GM15510 (cell line): ENCODE measurements around the gene CAPS.

Source experiments
- POLR2A ChIP-seq: IDR thresholded peaks from 3 replicates; pipeline ENCODE4 v1.6.1; 2011; ENCODE audit warnings: borderline replicate concordance; ENCODE audit not compliant: insufficient read length; ENCODE audit errors: extremely low read depth

CAPS gene

DNA sequence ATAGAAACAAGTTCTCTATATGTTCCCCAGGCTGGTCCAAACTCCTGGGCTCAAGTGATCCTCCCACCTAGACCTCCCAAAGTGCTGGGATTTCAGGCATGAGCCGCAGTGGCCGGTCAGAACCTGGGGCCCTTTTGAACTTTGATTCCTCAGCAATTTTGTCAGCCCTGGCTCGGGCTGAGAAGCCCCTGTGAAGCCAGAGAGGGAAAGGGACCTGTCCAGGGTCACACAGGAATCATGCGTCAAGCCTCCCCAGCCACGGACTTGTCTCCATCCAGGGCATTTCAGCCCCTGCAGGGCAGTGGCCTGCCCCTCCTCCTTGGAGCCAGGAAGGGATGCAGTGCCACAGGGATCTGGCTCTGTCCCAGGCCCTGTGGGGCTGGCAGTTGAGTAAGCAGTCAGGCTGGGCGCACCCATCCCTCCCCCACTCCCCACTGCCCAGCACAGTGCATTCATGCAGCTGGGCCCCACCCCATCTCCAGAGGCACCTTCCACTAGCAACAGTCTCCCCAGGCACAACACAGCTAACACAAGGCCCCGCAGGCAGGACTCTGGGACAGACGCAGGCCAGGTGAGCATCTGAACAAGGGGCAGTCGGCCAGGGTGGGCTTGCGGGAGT is at the start of gene CAPS:
CAPS (plus strand) TSS at position 516 of the 619 bp plus-strand sequence. CDS start 153 bp downstream, outside the sequence.
- TF ChIP-seq POLR2A: no peak

DNA sequence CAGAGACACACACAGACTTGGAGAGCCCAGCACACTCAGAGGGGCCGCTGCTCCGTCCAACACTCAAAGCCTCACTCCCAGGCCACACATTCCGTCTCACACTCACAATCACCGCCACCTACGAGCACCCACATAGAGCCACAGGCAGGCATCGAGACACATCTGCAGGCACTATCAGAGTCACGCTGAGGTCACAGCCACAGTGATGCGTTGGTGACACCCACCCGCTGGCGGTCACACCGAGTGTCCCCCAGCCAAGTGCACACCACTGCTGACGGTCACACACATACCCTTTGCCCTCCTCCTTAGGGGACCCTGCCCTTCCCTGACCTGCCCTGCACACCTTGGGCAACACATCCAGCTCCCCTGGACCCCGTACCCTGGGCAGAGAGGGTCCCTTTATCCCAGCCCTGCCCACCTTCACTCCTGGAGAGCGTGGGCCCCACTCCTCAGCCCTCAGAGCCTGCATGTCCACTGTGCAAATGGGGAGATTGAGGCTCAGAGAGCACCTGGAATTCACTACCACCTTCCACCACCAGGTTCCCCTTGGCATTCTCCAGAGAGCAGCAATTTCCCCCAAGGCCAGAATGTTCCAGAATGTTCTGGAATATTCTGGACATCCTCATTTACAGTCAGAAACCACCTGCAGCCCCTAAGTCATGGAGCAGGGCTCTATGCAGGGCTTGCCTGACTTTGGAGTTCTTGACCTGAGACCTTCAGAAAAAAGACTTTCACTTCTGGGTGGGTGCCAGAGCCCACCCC is 49.1 kb upstream of the CAPS start:
- no peak for TF ChIP-seq POLR2A

DNA sequence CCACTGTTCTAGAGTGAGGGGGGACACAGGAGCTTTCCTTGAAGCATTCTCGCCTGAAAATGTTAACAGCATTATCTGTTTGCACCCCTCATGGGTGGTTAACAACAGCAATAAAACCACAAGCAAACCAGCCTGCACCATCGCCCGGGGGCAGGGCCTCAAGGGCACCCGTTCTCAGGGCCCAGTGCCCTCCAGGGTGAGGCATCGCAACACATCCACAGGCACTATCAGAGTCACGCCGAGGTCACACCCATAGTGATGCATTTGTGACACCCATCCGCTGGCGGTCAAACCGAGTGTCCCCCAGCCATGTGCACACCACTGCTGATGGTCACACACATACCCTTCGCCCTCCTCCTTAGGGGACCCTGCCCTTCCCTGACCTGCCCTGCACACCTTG is 48.3 kb upstream of the CAPS start:
- no peak for TF ChIP-seq POLR2A

DNA sequence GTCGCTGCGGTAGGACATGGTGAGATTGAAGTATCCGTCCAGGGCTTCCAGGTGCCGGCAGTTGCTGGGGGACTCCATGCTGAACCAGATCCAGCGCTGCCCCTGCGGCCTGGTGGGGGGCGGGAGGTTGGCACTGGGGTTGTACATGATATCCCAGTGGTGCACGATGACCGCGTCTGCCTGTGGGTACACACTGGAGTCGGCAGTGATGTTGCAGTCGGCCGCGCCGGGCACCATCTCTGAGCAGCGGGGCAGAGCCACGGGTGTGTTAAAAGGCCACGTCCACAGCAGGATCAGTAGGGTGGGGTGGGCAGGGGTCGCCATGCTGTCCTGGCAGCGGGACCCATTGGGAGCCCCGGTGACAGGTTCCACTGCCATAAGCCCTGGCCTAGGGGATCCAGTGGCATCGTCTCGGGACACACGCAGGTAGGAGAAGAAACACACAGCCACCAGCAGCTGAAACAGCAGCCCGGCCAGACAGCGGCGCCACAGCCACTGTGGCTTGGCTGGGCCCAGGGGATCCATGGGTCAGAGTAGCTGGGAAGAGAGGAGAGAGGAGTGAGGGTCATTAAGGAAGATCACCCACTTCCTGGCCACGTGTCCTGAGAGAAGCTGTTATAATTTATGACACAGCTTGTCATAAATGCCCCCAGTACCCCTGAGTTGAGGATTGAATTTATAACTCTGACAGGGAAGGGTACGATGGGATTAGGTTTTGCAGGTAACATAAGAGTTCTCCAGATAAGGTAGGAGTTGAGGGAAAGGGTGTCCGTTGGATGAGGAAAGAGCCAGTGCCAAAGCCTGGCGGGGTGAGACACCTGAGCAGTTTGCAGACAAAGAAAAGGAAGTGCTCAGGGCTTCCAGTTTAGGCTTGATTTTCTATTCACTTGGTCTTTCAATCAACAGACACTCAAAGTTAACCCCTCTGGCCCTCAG is 46.6 kb upstream of the CAPS start:
- TF ChIP-seq POLR2A: no peak

DNA sequence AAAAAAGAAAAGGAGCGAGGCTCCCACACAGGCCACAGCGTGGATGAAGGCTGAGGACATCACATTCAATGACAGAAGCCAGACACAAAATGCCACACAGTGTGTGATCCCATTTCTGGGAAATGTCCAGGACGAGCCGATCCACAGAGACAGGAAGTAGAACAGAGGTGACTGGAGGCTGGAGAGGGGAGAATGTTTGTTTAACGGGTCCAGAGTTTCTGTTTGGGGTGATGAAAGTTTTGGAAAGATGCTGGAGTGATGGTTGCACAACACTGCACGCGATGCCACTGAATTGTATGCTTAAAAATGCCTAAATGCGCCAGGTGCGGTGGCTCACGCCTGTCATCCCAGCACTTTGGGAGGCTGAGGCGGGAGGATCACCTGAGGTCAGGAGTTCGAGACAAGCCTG is 43.1 kb upstream of the CAPS start:
- TF ChIP-seq POLR2A: no peak

DNA sequence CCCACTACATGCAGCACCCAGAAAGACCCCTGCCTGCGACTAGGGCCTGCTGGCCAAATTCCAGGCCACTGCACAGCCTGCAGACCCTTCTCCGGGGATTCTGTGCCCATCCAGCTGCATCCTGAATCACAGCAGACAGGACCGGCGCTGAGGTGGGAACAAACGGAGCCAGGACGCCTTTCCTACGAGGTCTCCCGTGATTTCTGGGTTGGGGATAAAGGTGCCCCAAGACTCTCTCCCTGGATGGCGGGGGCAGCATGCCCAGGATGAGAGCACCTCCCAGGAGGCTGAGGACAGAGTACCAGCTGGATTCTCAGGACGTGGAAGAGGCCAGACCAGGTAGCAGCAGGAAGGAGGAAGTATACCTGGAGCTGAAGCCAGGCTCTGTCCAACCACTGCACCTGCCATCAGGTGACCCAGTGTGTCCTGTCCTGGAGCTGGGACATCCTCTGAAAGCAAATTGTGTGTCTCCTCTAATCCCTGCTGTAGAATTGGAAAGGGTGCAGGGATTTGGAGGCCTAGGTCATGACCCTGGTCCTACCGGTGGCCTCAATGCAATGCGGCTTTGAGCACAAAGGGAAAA is 40.3 kb upstream of the CAPS start:
- no peak for TF ChIP-seq POLR2A

DNA sequence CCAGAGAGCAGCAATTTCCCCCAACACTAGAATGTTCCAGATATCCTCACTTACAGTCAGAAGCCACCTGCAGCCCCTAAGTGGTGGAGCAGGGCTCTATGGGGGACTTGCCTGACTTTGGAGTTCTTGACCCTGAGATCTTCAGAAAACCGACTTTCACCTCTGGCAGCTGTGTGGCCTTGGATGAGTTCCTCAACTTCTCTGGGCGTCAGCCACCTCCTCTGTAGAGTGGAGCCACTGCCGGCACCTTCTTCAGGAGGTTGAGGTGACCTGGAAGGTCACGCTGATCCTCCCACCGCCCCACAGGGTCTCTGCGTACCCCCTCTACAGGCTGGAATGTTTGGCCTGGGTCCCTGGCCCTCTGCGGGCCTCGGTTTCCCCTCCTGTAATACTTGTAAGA is 36.6 kb upstream of the CAPS start:
- no peak for TF ChIP-seq POLR2A

DNA sequence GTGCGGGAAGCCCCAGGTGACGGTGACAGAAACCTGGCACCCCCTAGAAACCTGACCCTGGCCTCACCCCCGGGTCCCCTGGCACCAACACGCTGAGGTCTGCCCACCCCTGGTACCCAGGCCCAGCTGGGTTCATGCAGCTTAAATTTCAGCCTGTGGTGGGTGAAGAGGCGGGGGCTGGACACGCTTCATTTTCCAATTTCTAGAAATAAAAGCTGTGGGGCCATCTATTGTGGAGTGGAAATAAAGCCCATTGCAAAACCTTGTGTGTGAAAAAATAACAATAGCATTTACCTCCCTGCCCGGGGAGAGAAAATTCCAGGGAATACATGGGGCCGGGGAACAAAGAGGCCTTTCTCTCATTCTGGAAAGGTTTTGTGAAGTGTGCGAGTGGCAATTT is 36.2 kb upstream of the CAPS start:
- TF ChIP-seq POLR2A: no peak

DNA sequence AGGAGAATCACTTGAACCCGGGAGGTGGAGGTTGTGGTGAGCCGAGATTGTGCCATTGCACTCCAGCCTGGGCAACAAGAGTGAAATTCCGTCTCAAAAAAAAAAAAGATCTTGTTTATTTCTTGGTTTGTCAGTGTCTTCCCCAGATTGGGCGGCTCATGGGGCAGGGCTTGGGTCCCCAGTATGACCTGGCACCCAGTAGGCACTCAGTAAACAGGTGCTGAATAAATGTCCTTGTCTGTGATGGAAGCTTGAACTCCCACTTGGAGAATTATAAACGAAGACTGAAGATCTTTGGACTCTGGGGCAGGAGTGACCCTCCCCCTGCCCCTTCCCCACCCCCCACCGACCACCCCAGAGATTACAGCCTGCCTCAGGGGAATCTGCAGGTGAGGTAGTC is 33.9 kb upstream of the CAPS start:
- no peak for TF ChIP-seq POLR2A

DNA sequence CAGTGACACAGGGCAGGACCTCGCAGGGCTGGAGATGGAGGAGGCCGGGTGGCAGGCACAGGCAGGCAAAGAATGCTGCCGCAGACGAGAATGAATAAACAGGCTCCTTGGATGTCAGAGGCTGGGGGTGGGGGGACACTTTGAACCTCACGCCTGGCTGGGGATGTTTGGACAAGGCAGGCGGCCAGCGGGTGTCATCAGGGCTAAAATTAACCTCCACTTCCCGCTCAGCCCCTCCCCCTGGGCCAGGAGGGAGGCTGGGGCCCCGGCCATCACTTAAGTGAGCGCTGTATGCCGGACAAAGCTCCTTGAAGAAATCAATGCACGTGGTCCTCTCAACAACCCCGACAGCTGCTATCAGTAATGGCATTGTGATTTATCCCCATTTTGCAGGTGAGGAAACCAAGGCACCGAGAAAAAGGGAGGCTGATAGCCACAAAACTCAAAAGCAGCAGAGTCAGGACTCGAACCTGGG is 33.4 kb upstream of the CAPS start:
- TF ChIP-seq POLR2A: no peak

DNA sequence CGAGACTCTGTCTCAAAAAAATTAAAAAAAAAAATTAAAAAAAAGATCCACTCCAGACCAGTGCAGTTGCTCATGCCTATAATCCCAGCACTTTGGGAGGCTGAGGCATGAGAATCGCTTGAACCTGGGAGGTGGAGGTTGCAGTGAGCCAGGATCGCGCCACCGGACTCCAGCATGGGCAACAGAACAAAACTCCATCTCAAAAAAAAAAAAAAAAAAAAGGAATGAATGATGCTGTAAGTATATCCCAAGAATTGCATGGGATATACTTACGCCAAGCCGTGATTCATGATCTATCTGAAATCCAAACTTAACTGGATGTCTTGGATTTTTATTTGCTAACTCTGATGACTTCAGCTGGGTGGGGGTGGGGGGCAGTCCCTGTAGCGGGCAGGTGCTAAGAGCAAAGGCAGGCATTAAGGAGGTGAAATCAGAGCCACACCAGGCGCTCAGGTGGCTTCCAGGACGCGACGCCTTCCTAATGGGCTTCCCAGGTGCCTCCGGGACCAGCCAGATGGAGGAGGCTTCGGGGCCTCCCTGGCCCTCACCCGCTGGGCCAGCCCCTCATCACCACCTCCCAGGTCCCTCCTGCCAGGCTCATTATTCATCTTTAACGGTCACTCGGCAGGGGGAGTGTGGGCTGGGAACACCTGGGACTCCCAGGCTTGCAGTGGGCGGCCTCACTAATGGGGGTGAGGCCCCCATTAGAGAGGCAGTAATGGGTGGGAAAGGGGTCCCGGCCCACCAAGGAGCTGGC is 32.3 kb upstream of the CAPS start:
- no peak for TF ChIP-seq POLR2A

DNA sequence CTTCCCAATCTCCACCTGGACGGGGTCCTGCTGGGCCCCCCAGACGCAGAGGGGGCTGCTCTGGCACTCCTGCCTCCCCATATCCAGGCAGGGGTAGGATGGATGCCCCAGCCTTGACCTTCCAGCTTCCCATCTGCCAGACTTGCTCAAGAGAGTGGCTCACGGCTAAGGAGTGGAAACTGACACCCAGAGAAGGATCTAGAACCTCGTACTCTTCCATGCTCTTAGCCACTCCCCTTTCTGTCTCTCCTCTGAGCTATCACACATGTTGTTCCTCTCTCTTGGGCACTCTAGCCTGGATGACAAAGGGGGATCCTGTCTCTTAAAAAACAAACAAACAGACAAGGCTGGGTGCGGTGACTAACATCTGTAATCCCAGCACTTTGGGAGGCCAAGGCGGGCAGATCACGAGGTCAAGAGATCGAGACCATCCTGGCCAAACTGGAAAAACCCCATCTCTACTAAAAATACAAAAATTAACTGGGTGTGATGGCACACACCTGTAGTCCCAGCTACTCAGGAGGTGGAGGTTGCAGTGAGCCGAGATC is 31.6 kb upstream of the CAPS start:
- no peak for TF ChIP-seq POLR2A

DNA sequence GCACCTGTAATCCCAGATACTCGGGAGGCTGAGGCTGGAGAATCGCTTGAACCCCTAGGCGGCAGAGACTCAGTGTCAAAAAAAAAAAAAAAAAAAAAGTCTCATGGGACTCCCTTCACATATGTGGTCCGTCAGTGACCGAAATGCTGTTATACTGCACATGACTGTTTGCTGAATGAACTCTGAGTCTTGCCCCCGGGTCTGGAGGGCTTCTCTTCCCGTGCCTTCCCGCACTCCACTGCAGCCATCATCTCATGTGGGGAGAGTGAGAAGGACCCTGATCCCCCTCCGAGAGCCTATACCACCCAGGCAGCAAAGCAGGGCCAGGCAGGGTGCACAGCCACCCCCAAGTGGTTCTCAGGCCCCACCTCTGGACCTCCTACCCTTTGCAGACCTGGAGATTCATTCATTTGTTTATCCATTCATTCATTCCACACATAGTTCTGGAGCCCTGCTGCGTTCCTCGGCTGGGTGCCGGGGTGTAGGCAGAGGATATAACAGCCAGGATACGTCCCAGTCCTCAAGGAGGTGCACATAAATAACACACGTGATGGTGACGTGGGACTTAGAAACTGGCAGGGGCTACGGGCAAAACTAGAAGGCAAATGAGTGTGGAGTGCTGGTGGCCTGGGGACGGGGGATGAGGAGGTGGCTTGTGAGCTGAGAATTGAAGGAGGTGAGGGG is 24.6 kb upstream of the CAPS start:
- no peak for TF ChIP-seq POLR2A
